ENCODE data around the gene SPOCK3.

DNA sequence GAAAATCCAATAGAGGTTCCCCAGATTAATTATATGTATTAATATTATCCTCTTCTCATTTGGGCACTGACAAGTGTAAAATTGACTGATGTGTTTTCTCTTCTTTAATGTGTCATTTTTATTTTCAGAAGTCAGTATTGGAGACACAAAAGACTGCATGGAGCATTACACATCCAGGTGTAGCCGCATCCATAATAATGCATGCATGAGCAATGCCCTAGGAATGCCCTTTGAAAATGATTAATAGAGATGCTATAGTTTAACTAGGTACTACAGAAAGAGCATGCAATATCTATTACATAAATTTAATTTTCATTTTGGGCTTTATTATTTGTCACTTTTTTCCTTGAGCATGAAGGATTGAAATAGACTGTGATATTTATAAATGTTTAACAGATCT is 509.9 kb downstream of the SPOCK3 start:
- TF ChIP-seq, protein P1, sequence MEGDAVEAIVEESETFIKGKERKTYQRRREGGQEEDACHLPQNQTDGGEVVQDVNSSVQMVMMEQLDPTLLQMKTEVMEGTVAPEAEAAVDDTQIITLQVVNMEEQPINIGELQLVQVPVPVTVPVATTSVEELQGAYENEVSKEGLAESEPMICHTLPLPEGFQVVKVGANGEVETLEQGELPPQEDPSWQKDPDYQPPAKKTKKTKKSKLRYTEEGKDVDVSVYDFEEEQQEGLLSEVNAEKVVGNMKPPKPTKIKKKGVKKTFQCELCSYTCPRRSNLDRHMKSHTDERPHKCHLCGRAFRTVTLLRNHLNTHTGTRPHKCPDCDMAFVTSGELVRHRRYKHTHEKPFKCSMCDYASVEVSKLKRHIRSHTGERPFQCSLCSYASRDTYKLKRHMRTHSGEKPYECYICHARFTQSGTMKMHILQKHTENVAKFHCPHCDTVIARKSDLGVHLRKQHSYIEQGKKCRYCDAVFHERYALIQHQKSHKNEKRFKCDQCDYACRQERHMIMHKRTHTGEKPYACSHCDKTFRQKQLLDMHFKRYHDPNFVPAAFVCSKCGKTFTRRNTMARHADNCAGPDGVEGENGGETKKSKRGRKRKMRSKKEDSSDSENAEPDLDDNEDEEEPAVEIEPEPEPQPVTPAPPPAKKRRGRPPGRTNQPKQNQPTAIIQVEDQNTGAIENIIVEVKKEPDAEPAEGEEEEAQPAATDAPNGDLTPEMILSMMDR (IDR thresholded peaks at IDR 0.05), result no peak
- no peak for TF ChIP-seq POLR2A (IDR thresholded peaks at IDR 0.05)

Measured in ovary (tissue), 3 donors.